Gastrocnemius medialis (tissue), 4 donors: ENCODE data around the gene DMGDH.

Source experiments
- POLR2A ChIP-seq, 2 donors: fragments of 450-650 bp; IDR thresholded peaks; one replicate each; pipeline ENCODE4 v1.6.1; 2017; ENCODE audit warnings: antibody characterized with exemption in 2 of 2, mild to moderate bottlenecking in 2 of 2, moderate library complexity in 2 of 2
- TF ChIP-seq, protein P1 (sequence below), 5 experiments: fragments of 450-650 bp in 3 of 5; fragments of 200-600 bp in 2 of 5; sonication (generic) in 2 of 5; IDR thresholded peaks in 4 of 5; conservative IDR thresholded peaks in 1 of 5; 1 replicate in 4 of 5; 2 replicates in 1 of 5; pipeline ENCODE4 v1.5.1; 2016 to 2019; ENCODE audit warnings: antibody characterized with exemption in 5 of 5, mild to moderate bottlenecking in 3 of 5, moderate library complexity in 3 of 5

DNA sequence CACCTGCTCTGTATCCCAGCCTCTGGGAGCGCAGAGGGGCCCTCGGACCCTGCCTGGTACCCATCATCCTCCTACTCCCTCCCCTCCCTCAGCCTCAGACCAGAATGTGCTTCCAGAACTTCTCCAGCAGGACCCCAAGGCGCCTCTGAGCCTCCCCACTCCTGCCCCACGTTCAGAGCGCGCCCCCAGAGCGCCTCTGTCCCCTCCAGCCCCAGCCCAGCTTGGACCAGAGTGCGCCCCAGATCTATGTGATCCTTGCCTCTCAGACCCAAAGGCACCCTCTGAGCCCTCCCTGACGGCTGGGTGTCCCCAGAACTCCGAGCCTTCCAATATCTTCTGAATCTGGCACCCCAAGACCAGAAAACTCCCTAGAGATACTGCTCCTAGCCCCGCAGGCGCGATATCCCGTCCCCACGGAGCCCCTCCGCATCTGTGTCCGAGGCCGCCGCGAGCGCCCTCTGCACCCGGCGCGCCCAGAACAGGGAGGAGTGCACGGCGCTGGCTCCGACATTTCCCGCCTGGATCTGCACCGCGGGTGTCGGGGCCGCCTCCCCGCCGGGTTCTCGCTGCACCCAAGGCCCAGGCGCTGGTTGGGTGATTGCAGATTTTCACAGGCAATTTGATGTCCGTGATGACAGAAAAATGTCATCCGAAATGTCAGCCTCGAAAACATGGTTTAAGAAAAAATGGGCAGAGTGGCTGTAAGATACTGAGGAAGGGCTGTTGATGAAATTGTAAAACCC, 42.7 kb upstream of the DMGDH start:
- TF ChIP-seq, protein P1, sequence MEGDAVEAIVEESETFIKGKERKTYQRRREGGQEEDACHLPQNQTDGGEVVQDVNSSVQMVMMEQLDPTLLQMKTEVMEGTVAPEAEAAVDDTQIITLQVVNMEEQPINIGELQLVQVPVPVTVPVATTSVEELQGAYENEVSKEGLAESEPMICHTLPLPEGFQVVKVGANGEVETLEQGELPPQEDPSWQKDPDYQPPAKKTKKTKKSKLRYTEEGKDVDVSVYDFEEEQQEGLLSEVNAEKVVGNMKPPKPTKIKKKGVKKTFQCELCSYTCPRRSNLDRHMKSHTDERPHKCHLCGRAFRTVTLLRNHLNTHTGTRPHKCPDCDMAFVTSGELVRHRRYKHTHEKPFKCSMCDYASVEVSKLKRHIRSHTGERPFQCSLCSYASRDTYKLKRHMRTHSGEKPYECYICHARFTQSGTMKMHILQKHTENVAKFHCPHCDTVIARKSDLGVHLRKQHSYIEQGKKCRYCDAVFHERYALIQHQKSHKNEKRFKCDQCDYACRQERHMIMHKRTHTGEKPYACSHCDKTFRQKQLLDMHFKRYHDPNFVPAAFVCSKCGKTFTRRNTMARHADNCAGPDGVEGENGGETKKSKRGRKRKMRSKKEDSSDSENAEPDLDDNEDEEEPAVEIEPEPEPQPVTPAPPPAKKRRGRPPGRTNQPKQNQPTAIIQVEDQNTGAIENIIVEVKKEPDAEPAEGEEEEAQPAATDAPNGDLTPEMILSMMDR (IDR thresholded peaks at IDR 0.05 in 4 of 5, conservative IDR thresholded peaks at IDR 0.05 in 1 of 5) = no peak
- no peak for TF ChIP-seq POLR2A (IDR thresholded peaks at IDR 0.05)
